Stomach (tissue), 9 donors: ENCODE results near the gene MACROD1. TPM values are rescaled to one million over a fixed set of nuclear protein-coding genes. Genes with fewer than 3 reads are reported as not detected.

Experiments
- DNase-seq, 2 donors: peaks; one replicate each; pipeline versions ENCODE4 v3.0.0 to v3.0.0-alpha.2; 2013 to 2019
- H3K27ac ChIP-seq, 5 donors: fragments of 200-600 bp in 4 of 5; sonication (generic) in 4 of 5; one replicate each; pipeline ENCODE4 v1.5.1; 2013 to 2019; ENCODE audit warnings: mild to moderate bottlenecking in 1 of 5, moderate library complexity in 1 of 5
- H3K27me3 ChIP-seq, 3 donors: fragments of 200-600 bp; sonication (generic); one replicate each; pipeline ENCODE4 v1.5.1; 2017 to 2019; ENCODE audit warnings: mixed run types in 1 of 3
- H3K36me3 ChIP-seq, 4 donors: fragments of 200-600 bp; sonication (generic); 1 replicate in 3 of 4; 2 replicates in 1 of 4; pipeline ENCODE4 v1.5.1; 2016 to 2019
- H3K4me1 ChIP-seq, 4 donors: fragments of 200-600 bp; sonication (generic); one replicate each; pipeline ENCODE4 v1.5.1; 2016 to 2019
- H3K4me3 ChIP-seq, 4 donors: fragments of 200-600 bp; sonication (generic) in 3 of 4; one replicate each; pipeline ENCODE4 v1.5.1; 2016 to 2019; ENCODE audit warnings: mild to moderate bottlenecking in 1 of 4
- H3K9me3 ChIP-seq, 4 donors: fragments of 200-600 bp; sonication (generic); one replicate each; pipeline ENCODE4 v1.5.1; 2016 to 2019
- EP300 ChIP-seq: sonication (generic); formaldehyde crosslinking; IDR thresholded peaks from one replicate; pipeline ENCODE4 v1.6.1; 2017; ENCODE audit warnings: antibody characterized with exemption
- POLR2A ChIP-seq, 4 donors: fragments of 450-650 bp; IDR thresholded peaks; one replicate each; pipeline ENCODE4 v1.6.1; 2016; ENCODE audit warnings: antibody characterized with exemption in 4 of 4, control low read depth in 2 of 4, mild to moderate bottlenecking in 1 of 4, moderate library complexity in 1 of 4
- POLR2AphosphoS5 ChIP-seq, 3 donors: sonication (generic); formaldehyde crosslinking; IDR thresholded peaks; one replicate each; pipeline ENCODE4 v1.6.1; 2016; ENCODE audit warnings: antibody characterized with exemption in 3 of 3
- WGBS, 5 donors: extraction: QIAGEN DNeasy Blood & Tissue Kit in 3 of 5; methylation state at CpG; one replicate each; pipeline versions ENCODE4 v1.1.5 to v1.1.7; 2013 to 2018; 5-methylcytosine and 5-hydroxymethylcytosine counted together
- intact Hi-C: fragments of 100-400 bp; cut with DNase I; formaldehyde crosslinking; loops from one replicate; pipeline ENCODE4 v1.15.1; 2023; ENCODE audit warnings: low total_unique reads
- polyA plus RNA-seq, 3 donors: library from polyadenylated mRNA; stranded (reverse); fragments of 200-250 nt; gene quantifications; one replicate each; pipeline ENCODE4 v1.2.3, GENCODE V29; 2013
- total RNA-seq, 5 donors: library from RNA; depleted of rRNA; stranded (reverse); fragments of >200 nt; gene quantifications; one replicate each; pipeline versions ENCODE4 v1.1.0 to v1.2.3, GENCODE V29; 2014 to 2016
- TF ChIP-seq, protein P1 (sequence below), 7 experiments: fragments of 450-650 bp in 4 of 7; fragments of 200-600 bp in 3 of 7; sonication (generic) in 3 of 7; IDR thresholded peaks; one replicate each; pipeline ENCODE4 v1.5.1; 2016 to 2019; ENCODE audit warnings: antibody characterized with exemption in 7 of 7, control low read depth in 2 of 7, mild to moderate bottlenecking in 1 of 7
- donor health status: healthy with polysubstance abuse.
- donor health status: Bipolar disorder and iron deficiency.
- donor health status: healthy.

The MACROD1 gene
- total and polyA plus RNA-seq, 8 donors: 18.0 to 283 (median 47.4) TPM

DNA sequence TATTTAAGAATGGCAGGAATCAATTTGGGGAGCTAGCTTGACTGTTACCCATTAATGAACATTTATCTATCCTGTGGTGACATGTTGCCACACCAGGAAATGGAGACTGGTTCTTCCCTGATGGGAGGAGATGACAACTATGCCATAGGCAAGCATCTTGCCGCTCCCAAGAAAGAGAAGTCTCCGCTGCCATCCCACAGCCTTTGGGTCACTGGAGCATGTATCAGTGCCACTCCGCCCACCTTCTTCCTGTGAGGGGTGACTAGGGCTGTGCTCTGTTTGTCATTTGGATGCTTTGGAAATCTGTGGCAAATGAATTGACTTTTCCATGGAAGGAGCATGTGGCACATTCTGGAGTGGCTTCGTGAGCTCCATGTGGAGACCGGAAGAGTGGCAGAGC is 26.5 kb upstream of the MACROD1 start:
- 90 to 97% (median 91%) methylated on average over 5 of the region's 5 CpGs for WGBS, 5 donors
- Histone ChIP-seq H3K27me3 (no peaks in the 10 kb centered on the region), H3K9me3 (no peaks in the 10 kb centered on the region), H3K27ac (no peak overlapping the region), H3K4me3 (no peak overlapping the region), H3K36me3 (peaks cover 50 to 74% (median 62%) of the 10 kb centered on the region in 4 donors), H3K4me1 (peaks cover 0 to 6% (median 4%) of the 10 kb centered on the region in 4 donors)
- no peak for DNase-seq
- intact Hi-C loops: no loop called here
- no peak for TF ChIP-seq POLR2AphosphoS5 (IDR thresholded peaks at IDR 0.05)
- TF ChIP-seq POLR2A (IDR thresholded peaks at IDR 0.05): no peak
- TF ChIP-seq, protein P1, sequence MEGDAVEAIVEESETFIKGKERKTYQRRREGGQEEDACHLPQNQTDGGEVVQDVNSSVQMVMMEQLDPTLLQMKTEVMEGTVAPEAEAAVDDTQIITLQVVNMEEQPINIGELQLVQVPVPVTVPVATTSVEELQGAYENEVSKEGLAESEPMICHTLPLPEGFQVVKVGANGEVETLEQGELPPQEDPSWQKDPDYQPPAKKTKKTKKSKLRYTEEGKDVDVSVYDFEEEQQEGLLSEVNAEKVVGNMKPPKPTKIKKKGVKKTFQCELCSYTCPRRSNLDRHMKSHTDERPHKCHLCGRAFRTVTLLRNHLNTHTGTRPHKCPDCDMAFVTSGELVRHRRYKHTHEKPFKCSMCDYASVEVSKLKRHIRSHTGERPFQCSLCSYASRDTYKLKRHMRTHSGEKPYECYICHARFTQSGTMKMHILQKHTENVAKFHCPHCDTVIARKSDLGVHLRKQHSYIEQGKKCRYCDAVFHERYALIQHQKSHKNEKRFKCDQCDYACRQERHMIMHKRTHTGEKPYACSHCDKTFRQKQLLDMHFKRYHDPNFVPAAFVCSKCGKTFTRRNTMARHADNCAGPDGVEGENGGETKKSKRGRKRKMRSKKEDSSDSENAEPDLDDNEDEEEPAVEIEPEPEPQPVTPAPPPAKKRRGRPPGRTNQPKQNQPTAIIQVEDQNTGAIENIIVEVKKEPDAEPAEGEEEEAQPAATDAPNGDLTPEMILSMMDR (IDR thresholded peaks at IDR 0.05): no peak
- no peak for TF ChIP-seq EP300

DNA sequence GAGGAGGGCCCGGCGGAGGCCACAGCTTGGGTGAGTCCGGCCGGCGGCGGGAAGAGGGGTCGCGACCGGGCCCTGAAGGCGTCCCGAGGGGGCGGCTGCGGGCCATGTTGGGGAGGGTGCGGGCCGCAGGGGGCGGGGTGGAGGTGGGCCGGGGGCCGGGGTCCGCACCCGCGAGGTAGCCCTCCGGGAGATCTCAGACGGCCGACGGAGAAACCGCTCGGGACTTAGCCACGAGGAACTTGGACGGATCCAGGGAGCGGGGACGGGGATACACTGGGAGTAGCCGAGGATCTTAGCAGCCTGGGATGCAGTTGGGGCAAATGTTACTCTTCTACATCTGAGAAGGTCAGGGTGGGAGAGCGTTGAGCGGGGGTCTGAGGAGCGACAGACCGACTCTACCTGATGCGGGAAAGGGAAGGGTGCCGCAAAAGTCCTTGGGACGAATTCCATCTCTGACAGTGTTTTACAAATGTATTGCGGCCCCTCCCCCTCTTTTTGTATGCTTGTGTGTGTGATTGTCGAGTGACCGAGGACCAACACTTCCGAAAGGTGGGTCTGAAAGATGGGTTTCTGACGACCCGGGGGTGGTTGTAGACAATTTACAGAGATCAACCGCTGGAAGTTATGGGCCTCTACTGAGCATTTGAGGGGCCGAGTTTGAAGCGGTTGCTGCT is 20.7 kb upstream of the MACROD1 start:
- Histone ChIP-seq H3K27ac (no peak overlapping the region), H3K27me3 (no peaks in the 10 kb centered on the region), H3K4me3 (no peak overlapping the region), H3K9me3 (no peaks in the 10 kb centered on the region), H3K36me3 (peaks cover 0 to 21% (median 10%) of the 10 kb centered on the region in 4 donors), H3K4me1 (peaks cover 34 to 38% (median 35%) of the 10 kb centered on the region in 4 donors)
- 0 to 1% (median 1%) methylated on average over 24 to 48 of the region's 48 CpGs for WGBS, 5 donors
- peak in 1 of 2 donors; percentile 64 for DNase-seq
- intact Hi-C loops: no loop called here
- no peak for TF ChIP-seq POLR2A (IDR thresholded peaks at IDR 0.05)
- no peak for TF ChIP-seq POLR2AphosphoS5 (IDR thresholded peaks at IDR 0.05)
- TF ChIP-seq, protein P1 (IDR thresholded peaks at IDR 0.05): no peak
- no peak for TF ChIP-seq EP300

DNA sequence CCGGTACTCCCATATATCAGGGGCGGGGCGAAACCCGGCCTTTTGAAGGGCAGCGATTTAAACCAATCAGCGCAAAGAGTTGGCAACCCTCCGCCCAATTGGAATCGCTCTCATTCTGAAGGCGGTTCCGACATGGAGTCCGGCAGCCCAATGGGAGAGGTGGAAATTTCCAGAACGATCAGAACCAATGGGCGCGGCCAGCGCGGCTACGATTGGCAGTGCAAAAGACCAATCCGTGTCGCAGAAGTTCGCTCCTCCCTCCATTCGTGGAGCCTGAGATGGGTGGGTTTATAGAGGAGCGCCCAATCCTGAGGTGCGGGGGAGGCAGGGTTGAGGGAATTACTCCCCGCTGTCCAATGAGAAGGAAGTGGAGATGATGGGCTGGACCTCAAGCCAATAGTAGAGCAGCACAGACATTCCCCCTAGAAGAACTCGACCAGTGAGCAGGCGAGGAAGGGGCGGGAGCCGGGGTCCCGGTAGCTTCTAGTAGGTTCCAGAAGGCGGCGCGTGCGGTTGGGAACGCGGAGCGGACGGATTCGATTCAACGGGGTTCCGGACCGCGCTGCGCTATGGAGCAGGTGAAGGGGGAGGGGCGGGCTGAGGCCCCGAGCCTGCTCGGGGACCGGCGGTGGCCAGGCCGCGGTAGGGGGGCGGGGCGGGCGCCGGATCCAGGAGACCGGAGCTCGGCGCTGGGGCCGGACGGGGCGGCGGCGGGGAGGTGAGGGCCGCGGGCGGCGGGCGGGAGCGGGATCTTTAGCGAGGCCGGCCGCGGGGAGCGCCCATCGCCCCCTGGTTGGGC is 20.0 kb upstream of the MACROD1 start, which contains the start of gene STIP1:
STIP1 (plus strand) TSS at position 479 of the 799 bp plus-strand sequence; CDS start at position 570, 91 bp downstream.
- Histone ChIP-seq H3K36me3 (peaks cover 0 to 21% (median 9%) of the 10 kb centered on the region in 4 donors), H3K9me3 (no peaks in the 10 kb centered on the region), H3K4me1 (peaks cover 39 to 45% (median 43%) of the 10 kb centered on the region in 4 donors), H3K27me3 (no peaks in the 10 kb centered on the region), H3K4me3 (peak within 1 kb of the TSS; percentile 53 to 70 (median 58)), H3K27ac (peak within 1 kb of the TSS in 4 of 5 donors; percentile 88 to 97 (median 93))
- WGBS, 5 donors: 0 to 1% (median 1%) methylated on average over 30 to 73 of the region's 74 CpGs
- DNase-seq: peak; percentile 99 to 100
- TF ChIP-seq POLR2A (IDR thresholded peaks at IDR 0.05): peak in 1 of 4 donors; percentile 32
- TF ChIP-seq, protein P1 (IDR thresholded peaks at IDR 0.05): peak in 2 of 7 experiments; percentile 13 to 17
- TF ChIP-seq EP300: no peak
- peak; percentile 91 to 95 (median 94) for TF ChIP-seq POLR2AphosphoS5 (IDR thresholded peaks at IDR 0.05)
- intact Hi-C loops: no loop called here

DNA sequence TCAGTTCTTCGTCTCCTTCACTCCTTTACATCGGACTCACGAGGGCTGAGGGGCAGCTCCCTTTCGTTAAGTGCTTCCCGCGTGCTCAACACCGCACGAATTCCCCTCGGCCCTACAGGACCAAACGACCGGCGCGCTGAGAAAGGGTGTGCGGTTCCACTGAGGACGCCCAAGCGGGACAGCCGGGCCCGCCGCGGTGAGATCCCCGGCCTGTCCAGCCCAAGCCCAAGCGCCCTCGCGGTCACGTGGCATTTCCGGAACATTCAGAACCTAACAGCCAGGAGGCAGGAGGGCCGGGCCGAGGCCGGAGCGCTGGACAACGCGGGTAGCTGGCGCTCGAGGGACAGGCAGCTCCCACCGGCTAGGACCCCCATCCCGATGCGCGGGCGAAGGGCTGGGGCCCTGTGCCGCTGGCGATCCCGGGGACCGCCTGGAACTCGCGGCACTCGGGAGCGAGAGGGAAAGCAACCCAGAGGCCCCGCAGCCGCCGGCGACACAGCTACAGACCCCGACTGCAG is 19.3 kb upstream of the MACROD1 start:
- peak overlapping the region; percentile 53 to 70 (median 58) for H3K4me3 ChIP-seq
- TF ChIP-seq, protein P1 (IDR thresholded peaks at IDR 0.05): peak in 4 of 7 experiments; percentile 21 to 59 (median 51)
- TF ChIP-seq POLR2A (IDR thresholded peaks at IDR 0.05): peak in 2 of 4 donors; percentile 87 to 94
- peak; percentile 61 to 97 (median 97) for TF ChIP-seq POLR2AphosphoS5 (IDR thresholded peaks at IDR 0.05)
- TF ChIP-seq EP300: no peak
- DNase-seq: peak; percentile 86 to 93
- no peaks in the 10 kb centered on the region for H3K9me3 ChIP-seq
- peaks cover 0 to 15% (median 4%) of the 10 kb centered on the region in 4 donors for H3K36me3 ChIP-seq
- 0 to 1% (median 0%) methylated on average over 44 to 52 of the region's 52 CpGs for WGBS, 5 donors
- intact Hi-C loops: no loop called here
- peak overlapping the region in 4 of 5 donors; percentile 88 to 97 (median 93) for H3K27ac ChIP-seq
- no peaks in the 10 kb centered on the region for H3K27me3 ChIP-seq
- peaks cover 43 to 48% (median 48%) of the 10 kb centered on the region in 4 donors for H3K4me1 ChIP-seq
